Measurements from ENCODE around the gene ETF1. TPM values are rescaled to one million over a fixed set of nuclear protein-coding genes. Genes with fewer than 3 reads are reported as not detected.

ETF1 gene
- total and polyA plus RNA-seq, 9 of the 15 experiments (the other 6 are each of a cell fraction or from before 2014, with no cell fraction given) = 53.7 to 209 (median 164) TPM

DNA sequence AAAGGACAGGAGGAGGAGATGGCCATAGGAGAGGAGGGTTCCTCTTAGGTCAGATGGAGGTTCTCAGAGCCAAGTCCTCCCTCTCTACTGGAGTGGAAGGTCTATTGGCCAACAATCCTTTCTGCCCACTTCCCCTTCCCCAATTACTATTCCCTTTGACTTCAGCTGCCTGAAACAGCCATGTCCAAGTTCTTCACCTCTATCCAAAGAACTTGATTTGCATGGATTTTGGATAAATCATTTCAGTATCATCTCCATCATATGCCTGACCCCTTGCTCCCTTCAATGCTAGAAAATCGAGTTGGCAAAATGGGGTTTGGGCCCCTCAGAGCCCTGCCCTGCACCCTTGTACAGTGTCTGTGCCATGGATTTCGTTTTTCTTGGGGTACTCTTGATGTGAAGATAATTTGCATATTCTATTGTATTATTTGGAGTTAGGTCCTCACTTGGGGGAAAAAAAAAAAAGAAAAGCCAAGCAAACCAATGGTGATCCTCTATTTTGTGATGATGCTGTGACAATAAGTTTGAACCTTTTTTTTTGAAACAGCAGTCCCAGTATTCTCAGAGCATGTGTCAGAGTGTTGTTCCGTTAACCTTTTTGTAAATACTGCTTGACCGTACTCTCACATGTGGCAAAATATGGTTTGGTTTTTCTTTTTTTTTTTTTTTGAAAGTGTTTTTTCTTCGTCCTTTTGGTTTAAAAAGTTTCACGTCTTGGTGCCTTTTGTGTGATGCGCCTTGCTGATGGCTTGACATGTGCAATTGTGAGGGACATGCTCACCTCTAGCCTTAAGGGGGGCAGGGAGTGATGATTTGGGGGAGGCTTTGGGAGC lies 74.7 kb downstream of the ETF1 start (continued):
- TF ChIP-seq, protein P1, sequence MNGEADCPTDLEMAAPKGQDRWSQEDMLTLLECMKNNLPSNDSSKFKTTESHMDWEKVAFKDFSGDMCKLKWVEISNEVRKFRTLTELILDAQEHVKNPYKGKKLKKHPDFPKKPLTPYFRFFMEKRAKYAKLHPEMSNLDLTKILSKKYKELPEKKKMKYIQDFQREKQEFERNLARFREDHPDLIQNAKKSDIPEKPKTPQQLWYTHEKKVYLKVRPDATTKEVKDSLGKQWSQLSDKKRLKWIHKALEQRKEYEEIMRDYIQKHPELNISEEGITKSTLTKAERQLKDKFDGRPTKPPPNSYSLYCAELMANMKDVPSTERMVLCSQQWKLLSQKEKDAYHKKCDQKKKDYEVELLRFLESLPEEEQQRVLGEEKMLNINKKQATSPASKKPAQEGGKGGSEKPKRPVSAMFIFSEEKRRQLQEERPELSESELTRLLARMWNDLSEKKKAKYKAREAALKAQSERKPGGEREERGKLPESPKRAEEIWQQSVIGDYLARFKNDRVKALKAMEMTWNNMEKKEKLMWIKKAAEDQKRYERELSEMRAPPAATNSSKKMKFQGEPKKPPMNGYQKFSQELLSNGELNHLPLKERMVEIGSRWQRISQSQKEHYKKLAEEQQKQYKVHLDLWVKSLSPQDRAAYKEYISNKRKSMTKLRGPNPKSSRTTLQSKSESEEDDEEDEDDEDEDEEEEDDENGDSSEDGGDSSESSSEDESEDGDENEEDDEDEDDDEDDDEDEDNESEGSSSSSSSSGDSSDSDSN (IDR thresholded peaks at IDR 0.05; ENCODE audit: borderline replicate concordance in 1 of 2, low read depth in 2 of 2, low read length in 2 of 2) = no peak
- no peak for TF ChIP-seq PHB2 (IDR thresholded peaks at IDR 0.05; ENCODE audit: low read depth)
- TF ChIP-seq NUFIP1 (IDR thresholded peaks at IDR 0.05; ENCODE audit: partially characterized antibody) = no peak
- TF ChIP-seq FUS (optimal IDR thresholded peaks at IDR 0.05; ENCODE audit: low read depth, low read length) = peak; percentile 99
- TF ChIP-seq PCBP1 (IDR thresholded peaks at IDR 0.05; ENCODE audit: low read depth, low read length, poor library complexity, severe bottlenecking) = no peak
- no peak for TF ChIP-seq ZKSCAN3 (CRISPR knock-in tag; IDR thresholded peaks at IDR 0.05)
- TF ChIP-seq NCOA2 (IDR thresholded peaks at IDR 0.05; ENCODE audit: partially characterized antibody in 2 of 2) = peak in 1 of 2 experiments; percentile 26
- no peak for TF ChIP-seq ZNF778 (CRISPR knock-in tag; IDR thresholded peaks at IDR 0.05)
- TF ChIP-seq ZNF75A (CRISPR knock-in tag; IDR thresholded peaks at IDR 0.05) = no peak
- TF ChIP-seq, protein P2, sequence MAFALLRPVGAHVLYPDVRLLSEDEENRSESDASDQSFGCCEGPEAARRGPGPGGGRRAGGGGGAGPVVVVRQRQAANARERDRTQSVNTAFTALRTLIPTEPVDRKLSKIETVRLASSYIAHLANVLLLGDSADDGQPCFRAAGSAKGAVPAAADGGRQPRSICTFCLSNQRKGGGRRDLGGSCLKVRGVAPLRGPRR (CRISPR knock-in tag; IDR thresholded peaks at IDR 0.05) = no peak
- no peak for TF ChIP-seq GTF2F1 (IDR thresholded peaks at IDR 0.05; ENCODE audit: low read depth, low read length)
- TF ChIP-seq, protein P3, sequence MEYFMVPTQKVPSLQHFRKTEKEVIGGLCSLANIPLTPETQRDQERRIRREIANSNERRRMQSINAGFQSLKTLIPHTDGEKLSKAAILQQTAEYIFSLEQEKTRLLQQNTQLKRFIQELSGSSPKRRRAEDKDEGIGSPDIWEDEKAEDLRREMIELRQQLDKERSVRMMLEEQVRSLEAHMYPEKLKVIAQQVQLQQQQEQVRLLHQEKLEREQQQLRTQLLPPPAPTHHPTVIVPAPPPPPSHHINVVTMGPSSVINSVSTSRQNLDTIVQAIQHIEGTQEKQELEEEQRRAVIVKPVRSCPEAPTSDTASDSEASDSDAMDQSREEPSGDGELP (CRISPR knock-in tag; IDR thresholded peaks at IDR 0.05; ENCODE audit: borderline replicate concordance) = no peak
- no peak for TF ChIP-seq SMC3 (conservative IDR thresholded peaks at IDR 0.05; ENCODE audit: insufficient read depth, low read depth, low read length)
- no peak for TF ChIP-seq ZNF764 (CRISPR knock-in tag; IDR thresholded peaks at IDR 0.05; ENCODE audit: low read depth)
- peak; percentile 97 for TF ChIP-seq PCBP2 (IDR thresholded peaks at IDR 0.05; ENCODE audit: low read depth, low read length, poor library complexity, severe bottlenecking)
- TF ChIP-seq POLR2AphosphoS5 (IDR thresholded peaks at IDR 0.05; ENCODE audit: control insufficient read depth, insufficient read depth, low read depth, low read length) = peak; percentile 79
- no peak for TF ChIP-seq HCFC1 (IDR thresholded peaks at IDR 0.05; ENCODE audit: low read depth, low read length)
- TF ChIP-seq SETDB1 (IDR thresholded peaks at IDR 0.05; ENCODE audit: low read length) = no peak
- 0 out of 2 replicates have a peak, but pooled peaks have one; percentile 11 for TF ChIP-seq CC2D1A (IDR thresholded peaks at IDR 0.05)
- TF ChIP-seq ARNT (IDR thresholded peaks at IDR 0.05) = no peak
- no peak for TF ChIP-seq ZNF140 (CRISPR knock-in tag; IDR thresholded peaks at IDR 0.05)
- peak; percentile 73; the same call in 1 of the 2 replicates for TF ChIP-seq SP1 (CRISPR knock-in tag; IDR thresholded peaks at IDR 0.05)
- no peak for TF ChIP-seq SNRNP70 (optimal IDR thresholded peaks at IDR 0.05; ENCODE audit: low read depth, low read length)
- TF ChIP-seq E2F3 (CRISPR knock-in tag; IDR thresholded peaks at IDR 0.05) = no peak
- TF ChIP-seq FOXJ2 (tag; IDR thresholded peaks at IDR 0.05) = no peak
- no peak for TF ChIP-seq TEAD2 (tag; IDR thresholded peaks at IDR 0.05)
- TF ChIP-seq U2AF1 (optimal IDR thresholded peaks at IDR 0.05; ENCODE audit: low read depth, low read length) = peak; percentile 76
